Posterior vena cava (tissue), 2 donors: ENCODE data around the gene ZCCHC7. TPM values are rescaled to one million over a fixed set of nuclear protein-coding genes. Genes with fewer than 3 reads are reported as not detected.
A peak's percentile ranks its signal among the peaks of the same experiment; 100 is the strongest.

Experiments used
- DNase-seq: peaks from one replicate; pipeline ENCODE4 v3.0.0-alpha.2; 2020; ENCODE audit warnings: low spot score
- intact Hi-C, 2 donors: fragments of 100-400 bp; cut with DNase I; formaldehyde crosslinking; loops; one replicate each; pipeline versions ENCODE4 v1.14.1 to v1.14.2; 2022 to 2023
- total RNA-seq, 2 donors: library from RNA; stranded (reverse); fragmentation: NEBNext Ultra II Directional; extraction: Animal tissue kit (Norgen Biotek cat#: 25700); gene quantifications; one replicate each; pipeline ENCODE4 v1.2.1, GENCODE V29; 2021
- donor health status: DM: yes; HTN: yes; CAD: no.
- donor health status: DM: yes; HTN: yes; CAD: no.

Gene ZCCHC7
- total RNA-seq, 2 donors from 2014 or later: 19.9 to 24.2 TPM

DNA sequence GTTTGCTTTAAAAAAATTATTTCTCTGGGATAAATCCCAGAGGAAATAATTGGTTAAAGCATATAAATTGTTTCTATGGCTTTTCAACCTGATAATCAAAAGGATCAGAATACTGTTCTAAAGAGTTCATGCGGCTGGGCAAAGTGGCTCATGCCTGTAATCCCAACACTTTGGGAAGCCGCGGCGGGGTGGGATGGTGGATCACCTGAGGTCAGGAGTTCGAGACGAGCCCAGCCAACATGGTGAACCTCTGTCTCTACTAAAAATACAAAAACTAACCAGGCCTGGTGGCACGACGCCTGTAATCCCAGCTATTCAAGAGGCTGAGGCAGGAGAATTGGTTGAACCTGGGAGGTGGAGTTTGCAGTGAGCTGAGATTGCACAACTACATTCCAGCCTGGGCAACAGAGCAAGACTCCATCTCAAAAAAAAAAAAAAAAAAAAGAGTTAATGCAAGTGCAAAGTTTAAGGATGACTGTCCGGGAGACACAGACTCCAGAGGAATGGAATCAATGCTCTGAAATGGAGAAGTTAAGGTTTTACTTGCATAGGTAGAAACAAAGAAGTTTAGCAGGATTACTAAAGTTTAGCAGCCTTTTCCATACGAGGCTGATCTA, 285.5 kb downstream of the ZCCHC7 start:
- intact Hi-C loops: no loop called here
- DNase-seq: peak; percentile 54

DNA sequence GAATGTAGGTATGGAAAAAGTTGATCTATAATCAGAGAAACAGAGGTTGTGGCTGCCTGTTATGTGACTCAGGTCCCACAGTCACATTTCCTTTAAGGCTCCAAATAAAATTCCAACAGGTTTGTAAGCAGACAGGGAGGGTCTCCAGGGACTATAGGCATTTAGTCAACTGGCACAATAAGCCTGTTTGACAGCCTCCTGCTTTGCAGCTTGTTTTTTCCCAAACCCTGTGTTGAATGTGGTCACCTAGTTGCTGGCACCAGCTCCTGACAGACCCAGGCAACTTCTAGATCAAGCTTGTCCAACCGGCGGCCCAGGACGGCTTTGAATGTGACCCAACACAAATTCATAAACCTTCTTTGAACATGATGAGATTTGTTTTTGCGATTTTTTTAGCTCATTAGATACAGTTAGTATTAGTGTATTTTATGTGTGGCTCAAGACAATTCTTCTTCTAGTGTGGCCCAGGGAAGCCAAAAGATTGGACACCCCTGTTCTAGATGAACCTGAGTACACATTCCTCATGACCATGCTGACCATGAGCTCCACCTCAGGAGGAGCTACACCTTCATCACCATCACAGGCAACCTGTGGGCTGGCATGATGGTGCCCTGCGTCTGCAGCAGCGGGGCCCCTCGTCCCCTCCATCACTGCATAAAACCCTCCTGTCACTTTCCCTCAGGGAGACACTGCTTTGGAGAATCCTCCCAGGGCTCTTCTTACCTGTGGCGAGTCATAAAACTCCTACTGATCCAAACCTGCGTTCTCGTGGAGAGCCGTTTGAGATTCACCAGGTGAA, 286.4 kb downstream of the ZCCHC7 start:
- intact Hi-C loops: no loop called here
- DNase-seq: peak; percentile 68

DNA sequence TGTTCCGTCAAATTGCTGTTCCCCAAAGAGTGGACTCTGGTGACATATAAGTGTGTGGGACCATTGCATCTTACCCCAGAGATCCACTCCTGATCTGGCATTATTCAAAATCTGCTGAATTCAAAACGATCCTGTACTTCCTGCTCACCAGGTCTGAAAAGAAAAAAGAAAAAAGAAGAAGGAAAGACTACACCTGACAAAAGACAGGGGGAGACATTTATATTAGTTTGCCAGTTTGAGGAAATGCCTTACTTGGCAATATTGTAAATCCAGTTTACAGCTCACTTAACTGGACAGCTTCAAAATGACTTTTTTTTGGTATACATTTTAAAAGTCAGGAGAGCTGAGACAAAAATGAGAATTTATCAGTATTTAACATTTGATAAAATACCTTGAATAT, 287.1 kb downstream of the ZCCHC7 start:
- DNase-seq: no peak
- intact Hi-C loops: no loop called here

Other genes with a start within 250 kb of the ZCCHC7 start
- under 1 TPM; 0.46 to 0.67 TPM for gene PAX5, start 86.3 kb upstream of the ZCCHC7 start, total RNA-seq